Activated CD8-positive, alpha-beta memory T cell treated with anti-CD3 and anti-CD28 coated beads, Interleukin-2, amount 10 ng/mL, durations not matched to agents 7 days and 5 days (primary cell): ENCODE results near the gene ALAS1. TPM values are rescaled to one million over a fixed set of nuclear protein-coding genes. Genes with fewer than 3 reads are reported as not detected.

ENCODE experiments used
- total RNA-seq, 2 experiments: library from RNA; stranded (reverse); gene quantifications; one replicate each; pipeline ENCODE4 v1.2.3, GENCODE V29; 2021

The ALAS1 gene
- total RNA-seq, 2 experiments from 2014 or later = 61.3 to 84.2 TPM

Other genes with a start within 250 kb of the ALAS1 start
- gene GPR62, start 242.8 kb upstream of the ALAS1 start, total RNA-seq = not detected
- 10 to 100 TPM; 11.4 to 21.1 TPM for gene PCBP4, start 230.7 kb upstream of the ALAS1 start, total RNA-seq
- gene ABHD14B, start 224.1 kb upstream of the ALAS1 start, total RNA-seq = 10 to 100 TPM; 36.2 to 36.7 TPM
- gene ABHD14A, start 223.1 kb upstream of the ALAS1 start, total RNA-seq = 10 to 100 TPM; 11.8 to 13.7 TPM
- gene ACY1, start 214.6 kb upstream of the ALAS1 start, total RNA-seq = 10 to 100 TPM; 18.1 to 21.3 TPM
- 1,000 to 10,000 TPM; 1,042 to 1,060 TPM for gene RPL29, start 202.3 kb upstream of the ALAS1 start, total RNA-seq
- gene DUSP7, start 141.6 kb upstream of the ALAS1 start, total RNA-seq = 10 to 100 TPM; 24.2 to 29.3 TPM
- gene POC1A, start 43.7 kb upstream of the ALAS1 start, total RNA-seq = 10 to 100 TPM; 29.3 to 29.5 TPM
- gene TLR9, start 27.5 kb downstream of the ALAS1 start, total RNA-seq = under 1 TPM in 1 of 2 experiments, not detected in 1; 0.64 TPM
- 100 to 1,000 TPM; 110 to 131 TPM for gene TWF2, start 41.0 kb downstream of the ALAS1 start, total RNA-seq
- gene PPM1M, start 47.6 kb downstream of the ALAS1 start, total RNA-seq = 10 to 100 TPM; 91.1 to 94.1 TPM
- 100 to 1,000 TPM; 114 to 132 TPM for gene WDR82, start 80.5 kb downstream of the ALAS1 start, total RNA-seq
- gene GLYCTK, start 89.7 kb downstream of the ALAS1 start, total RNA-seq = 10 to 100 TPM; 23.2 to 29.4 TPM
- 10 to 100 TPM; 13.9 to 26.5 TPM for gene DNAH1, start 118.2 kb downstream of the ALAS1 start, total RNA-seq
- gene BAP1, start 211.8 kb downstream of the ALAS1 start, total RNA-seq = 100 to 1,000 TPM; 102 to 107 TPM
- 10 to 100 TPM; 12.9 to 26.5 TPM for gene PHF7, start 212.5 kb downstream of the ALAS1 start, total RNA-seq
- gene SEMA3G, start 246.9 kb downstream of the ALAS1 start, total RNA-seq = under 1 TPM; 0.28 to 0.38 TPM